Tibial nerve (tissue), 4 donors: ENCODE data around the gene FANCC. TPM values are rescaled to one million over a fixed set of nuclear protein-coding genes. Genes with fewer than 3 reads are reported as not detected.

Source experiments
- DNase-seq, 2 donors: peaks; one replicate each; pipeline ENCODE4 v3.0.0-alpha.2; 2019; ENCODE audit warnings: low spot score in 2 of 2
- H3K27ac ChIP-seq, 4 donors: fragments of 200-600 bp; sonication (generic) in 3 of 4; one replicate each; pipeline ENCODE4 v1.5.1; 2017 to 2019; ENCODE audit warnings: mild to moderate bottlenecking in 1 of 4
- H3K27me3 ChIP-seq, 2 donors: fragments of 200-600 bp; sonication (generic) in 1 of 2; one replicate each; pipeline versions ENCODE4 v1.5.1 to v1.6.0; 2017 to 2019
- H3K36me3 ChIP-seq, 3 donors: fragments of 200-600 bp; sonication (generic); one replicate each; pipeline ENCODE4 v1.5.1; 2018 to 2019
- H3K4me1 ChIP-seq, 4 donors: fragments of 200-600 bp; sonication (generic) in 3 of 4; one replicate each; pipeline ENCODE4 v1.5.1; 2017 to 2019
- H3K4me3 ChIP-seq, 4 donors: fragments of 200-600 bp; sonication (generic) in 3 of 4; one replicate each; pipeline ENCODE4 v1.5.1; 2017 to 2019; ENCODE audit warnings: mild to moderate bottlenecking in 1 of 4, moderate library complexity in 1 of 4
- H3K9me3 ChIP-seq, 4 donors: fragments of 200-600 bp; sonication (generic) in 3 of 4; one replicate each; pipeline ENCODE4 v1.5.1; 2017 to 2019
- EP300 ChIP-seq, 2 donors: sonication (generic); formaldehyde crosslinking; IDR thresholded peaks; one replicate each; pipeline ENCODE4 v1.6.1; 2017; ENCODE audit warnings: antibody characterized with exemption in 2 of 2, mild to moderate bottlenecking in 1 of 2
- POLR2A ChIP-seq, 2 donors: fragments of 450-650 bp; IDR thresholded peaks; one replicate each; pipeline ENCODE4 v1.6.1; 2017; ENCODE audit warnings: antibody characterized with exemption in 2 of 2, mild to moderate bottlenecking in 2 of 2, moderate library complexity in 2 of 2
- WGBS, 2 donors: methylation state at CpG; one replicate each; pipeline ENCODE4 v1.1.5; 2018; 5-methylcytosine and 5-hydroxymethylcytosine counted together
- total RNA-seq, 4 donors: library from RNA; depleted of rRNA; stranded (reverse); fragments of >200 nt; gene quantifications; one replicate each; pipeline ENCODE4 v1.1.0, GENCODE V29; 2016
- TF ChIP-seq, protein P1 (sequence below), 5 experiments: fragments of 200-600 bp in 3 of 5; fragments of 450-650 bp in 2 of 5; sonication (generic) in 3 of 5; IDR thresholded peaks; one replicate each; pipeline ENCODE4 v1.5.1; 2016 to 2019; ENCODE audit warnings: antibody characterized with exemption in 5 of 5, mild to moderate bottlenecking in 3 of 5, moderate library complexity in 2 of 5

The FANCC gene
- total RNA-seq, 4 donors from 2014 or later, result 6.5 to 12.6 (median 10.2) TPM

DNA sequence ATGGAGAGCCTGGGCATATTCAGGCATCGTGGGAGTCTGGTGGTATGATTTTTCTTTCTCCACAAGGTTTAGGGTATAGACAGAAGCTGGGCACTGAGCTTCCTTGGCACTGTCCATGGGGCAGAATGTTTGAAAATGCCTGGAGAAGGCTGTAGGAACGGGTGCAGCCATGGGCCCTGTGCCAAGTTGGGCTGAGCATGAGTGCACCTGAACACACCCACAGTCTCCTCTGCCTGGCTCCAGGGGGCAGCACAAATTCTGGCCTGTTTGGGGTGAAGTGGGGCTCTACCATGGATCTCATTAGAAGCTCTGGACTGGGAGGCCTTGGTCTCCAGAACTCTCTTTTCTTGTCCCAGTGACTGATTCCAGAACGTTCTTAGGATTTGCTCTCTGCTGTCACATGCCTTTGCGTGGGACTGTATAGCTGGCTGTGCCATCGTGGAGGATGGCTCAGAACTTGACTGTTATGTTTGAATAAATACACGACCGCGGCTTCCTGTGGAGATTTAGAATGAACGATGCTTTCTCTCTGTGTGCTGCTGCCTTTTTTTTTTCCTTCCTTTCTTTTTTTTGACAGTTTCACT, 229.8 kb downstream of the FANCC start:
- Histone ChIP-seq H3K4me1 (peaks cover 0 to 99% (median 80%) of the 10 kb centered on the region in 4 donors), H3K36me3 (peaks cover 0 to 44% (median 11%) of the 10 kb centered on the region in 3 donors), H3K27ac (peak overlapping the region; percentile 51 to 97 (median 82)), H3K9me3 (no peaks in the 10 kb centered on the region), H3K4me3 (no peak overlapping the region), H3K27me3 (no peaks in the 10 kb centered on the region)
- 48 to 55% methylated on average over 9 of the region's 9 CpGs for WGBS, 2 donors
- TF ChIP-seq, protein P1, sequence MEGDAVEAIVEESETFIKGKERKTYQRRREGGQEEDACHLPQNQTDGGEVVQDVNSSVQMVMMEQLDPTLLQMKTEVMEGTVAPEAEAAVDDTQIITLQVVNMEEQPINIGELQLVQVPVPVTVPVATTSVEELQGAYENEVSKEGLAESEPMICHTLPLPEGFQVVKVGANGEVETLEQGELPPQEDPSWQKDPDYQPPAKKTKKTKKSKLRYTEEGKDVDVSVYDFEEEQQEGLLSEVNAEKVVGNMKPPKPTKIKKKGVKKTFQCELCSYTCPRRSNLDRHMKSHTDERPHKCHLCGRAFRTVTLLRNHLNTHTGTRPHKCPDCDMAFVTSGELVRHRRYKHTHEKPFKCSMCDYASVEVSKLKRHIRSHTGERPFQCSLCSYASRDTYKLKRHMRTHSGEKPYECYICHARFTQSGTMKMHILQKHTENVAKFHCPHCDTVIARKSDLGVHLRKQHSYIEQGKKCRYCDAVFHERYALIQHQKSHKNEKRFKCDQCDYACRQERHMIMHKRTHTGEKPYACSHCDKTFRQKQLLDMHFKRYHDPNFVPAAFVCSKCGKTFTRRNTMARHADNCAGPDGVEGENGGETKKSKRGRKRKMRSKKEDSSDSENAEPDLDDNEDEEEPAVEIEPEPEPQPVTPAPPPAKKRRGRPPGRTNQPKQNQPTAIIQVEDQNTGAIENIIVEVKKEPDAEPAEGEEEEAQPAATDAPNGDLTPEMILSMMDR (IDR thresholded peaks at IDR 0.05), result no peak
- TF ChIP-seq EP300 (IDR thresholded peaks at IDR 0.05) (peak in 1 of 2 donors; percentile 69), POLR2A (IDR thresholded peaks at IDR 0.05) (no peak)
- DNase-seq, result no peak

- WGBS, 2 donors, result 50 to 55% methylated on average over 8 of the region's 8 CpGs
- Histone ChIP-seq H3K36me3 (peaks cover 0 to 55% (median 11%) of the 10 kb centered on the region in 3 donors), H3K4me1 (peaks cover 0 to 99% (median 77%) of the 10 kb centered on the region in 4 donors), H3K9me3 (no peaks in the 10 kb centered on the region), H3K4me3 (no peak overlapping the region), H3K27ac (peak overlapping the region; percentile 64 to 97 (median 89)), H3K27me3 (no peaks in the 10 kb centered on the region)
- DNase-seq, result no peak
- TF ChIP-seq, protein P1 (IDR thresholded peaks at IDR 0.05), result no peak
- TF ChIP-seq EP300 (IDR thresholded peaks at IDR 0.05), result no peak
- TF ChIP-seq POLR2A (IDR thresholded peaks at IDR 0.05), result no peak
These were observed 230.9 kb downstream of the FANCC start for GRCh38 chr9:95086564-95086955.

GRCh38 chr9:95085861-95086563, 231.5 kb downstream of the FANCC start:
- H3K4me1 ChIP-seq, result peaks cover 0 to 96% (median 73%) of the 10 kb centered on the region in 4 donors

DNA sequence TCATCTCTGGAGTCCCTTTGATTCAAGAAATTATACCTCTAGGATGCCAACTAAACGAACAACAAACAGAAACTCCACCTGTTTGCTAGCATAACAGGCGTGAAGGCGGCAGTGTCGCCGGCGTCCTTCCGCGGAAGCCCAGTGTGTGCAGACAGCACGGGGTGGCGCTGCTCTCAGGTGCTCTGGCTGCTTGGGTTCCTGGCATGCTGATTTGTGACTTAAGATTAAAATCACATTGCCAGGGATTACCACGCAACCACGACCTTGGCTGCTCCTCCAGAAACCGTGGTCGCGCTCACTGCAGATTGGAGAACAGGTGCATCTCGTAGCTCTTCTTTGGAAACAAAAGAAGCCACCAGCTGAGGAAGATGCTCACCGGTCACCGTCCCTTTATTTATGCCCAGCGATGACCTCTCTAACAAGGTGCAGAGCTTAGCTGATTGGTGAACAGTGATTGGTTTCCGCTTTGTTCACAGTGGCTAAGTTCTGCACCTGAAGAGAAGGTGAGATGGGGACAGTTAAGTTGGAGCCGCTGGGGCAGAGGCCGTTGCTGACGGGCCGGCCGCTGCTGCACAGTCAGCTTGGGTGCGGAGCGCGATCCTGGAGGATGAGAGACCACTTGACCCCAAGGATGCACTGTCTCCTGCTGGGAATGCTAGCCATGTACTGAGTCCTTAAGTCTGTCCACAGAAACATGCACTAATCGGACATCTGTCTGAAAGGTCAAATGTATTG, 232.3 kb downstream of the FANCC start:
- no peak for DNase-seq
- H3K27me3 ChIP-seq, result no peaks in the 10 kb centered on the region
- 87 to 91% methylated on average over 29 of the region's 29 CpGs for WGBS, 2 donors
- no peak overlapping the region for H3K4me3 ChIP-seq
- H3K27ac ChIP-seq, result peak overlapping the region; percentile 64 to 97 (median 89)
- H3K4me1 ChIP-seq, result peaks cover 0 to 96% (median 66%) of the 10 kb centered on the region in 4 donors
- H3K36me3 ChIP-seq, result peaks cover 0 to 69% (median 11%) of the 10 kb centered on the region in 3 donors
- H3K9me3 ChIP-seq, result no peaks in the 10 kb centered on the region
- TF ChIP-seq, protein P1 (IDR thresholded peaks at IDR 0.05), result no peak
- TF ChIP-seq POLR2A (IDR thresholded peaks at IDR 0.05), result no peak
- no peak for TF ChIP-seq EP300 (IDR thresholded peaks at IDR 0.05)

More at GRCh38 chr9:95085861-95086563, 231.5 kb downstream of the FANCC start:
- TF ChIP-seq EP300 (IDR thresholded peaks at IDR 0.05), result peak in 1 of 2 donors; percentile 41
- TF ChIP-seq, protein P1 (IDR thresholded peaks at IDR 0.05), result no peak
- Histone ChIP-seq H3K27me3 (no peaks in the 10 kb centered on the region), H3K36me3 (peaks cover 0 to 61% (median 11%) of the 10 kb centered on the region in 3 donors), H3K4me3 (no peak overlapping the region), H3K27ac (peak overlapping the region; percentile 64 to 97 (median 89)), H3K9me3 (no peaks in the 10 kb centered on the region)
- 58 to 72% methylated on average over 36 to 39 of the region's 40 CpGs for WGBS, 2 donors
- DNase-seq, result no peak
